GM18505 (cell line): ENCODE data around the gene YES1.
A peak's percentile ranks its signal among the peaks of the same experiment; 100 is the strongest.

Source experiments
- ATAC-seq: cut with Tn5 transposase; IDR thresholded peaks from one replicate; pipeline ENCODE4 v1.9.1; 2021; ENCODE audit not compliant: unreplicated experiment
- POLR2A ChIP-seq: IDR thresholded peaks from 4 replicates; pipeline ENCODE4 v1.6.1; 2011; ENCODE audit warnings: borderline replicate concordance; ENCODE audit not compliant: insufficient read depth, insufficient read length; ENCODE audit errors: extremely low read depth

The YES1 gene

GRCh38 chr18:834082-834720 lies 22.2 kb upstream of the YES1 start:
- TF ChIP-seq POLR2A = no peak
- ATAC-seq = no peak

DNA sequence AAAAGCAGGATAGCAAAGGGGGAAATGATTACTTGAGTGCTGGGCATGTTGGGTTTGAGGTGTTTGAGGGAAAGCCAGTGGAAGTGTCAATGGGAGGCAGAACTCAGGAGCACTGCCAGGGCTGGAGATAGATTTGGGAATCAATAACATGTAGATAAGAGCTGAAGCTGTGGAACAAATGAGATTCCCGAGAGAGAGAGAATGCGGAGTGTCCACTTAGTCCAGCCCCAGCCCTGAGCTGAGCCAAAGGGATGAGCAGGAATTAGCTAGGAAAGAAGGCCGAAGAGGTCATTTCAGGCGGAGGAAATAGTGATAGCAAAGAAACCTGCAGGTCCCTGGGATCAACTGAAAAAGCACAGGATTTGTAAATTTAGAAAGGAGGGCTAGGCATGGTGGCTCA lies 21.2 kb upstream of the YES1 start:
- ATAC-seq = no peak
- TF ChIP-seq POLR2A = no peak

DNA sequence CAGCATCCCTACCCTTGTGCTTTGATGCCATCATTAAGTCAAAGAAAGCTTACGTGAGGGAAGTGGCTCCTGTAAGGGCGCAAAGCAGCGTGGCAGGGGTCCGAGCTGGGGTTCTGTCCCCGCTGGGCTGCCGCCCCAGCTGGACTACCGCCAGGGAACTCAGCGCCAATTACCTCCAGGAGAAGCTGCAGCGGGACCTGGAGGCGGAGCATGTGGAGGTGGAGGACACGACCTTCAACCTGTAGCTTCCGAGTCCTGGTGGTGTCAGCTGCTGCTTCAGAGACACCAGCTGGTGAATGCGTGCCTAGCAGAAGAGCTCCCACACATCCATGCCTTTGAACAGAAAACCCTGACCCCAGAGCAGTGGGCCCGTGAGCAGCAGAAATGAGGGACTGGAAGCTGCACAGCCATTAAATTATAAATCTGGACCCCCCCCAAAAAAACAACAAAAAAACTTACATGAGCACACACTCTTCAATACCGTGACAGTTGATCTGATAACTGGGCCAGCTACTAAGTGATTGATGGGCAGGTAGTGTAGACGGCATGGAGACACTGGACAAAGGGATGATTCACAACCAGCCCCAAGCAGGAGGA lies 20.1 kb upstream of the YES1 start:
- no peak for ATAC-seq
- TF ChIP-seq POLR2A = no peak

- peak; percentile 71 for ATAC-seq
- TF ChIP-seq POLR2A = no peak
Observed at GRCh38 chr18:830315-830901, 18.4 kb upstream of the YES1 start.

- TF ChIP-seq POLR2A = no peak
- ATAC-seq = no peak
Observed at GRCh38 chr18:829432-829831, 17.4 kb upstream of the YES1 start.

DNA sequence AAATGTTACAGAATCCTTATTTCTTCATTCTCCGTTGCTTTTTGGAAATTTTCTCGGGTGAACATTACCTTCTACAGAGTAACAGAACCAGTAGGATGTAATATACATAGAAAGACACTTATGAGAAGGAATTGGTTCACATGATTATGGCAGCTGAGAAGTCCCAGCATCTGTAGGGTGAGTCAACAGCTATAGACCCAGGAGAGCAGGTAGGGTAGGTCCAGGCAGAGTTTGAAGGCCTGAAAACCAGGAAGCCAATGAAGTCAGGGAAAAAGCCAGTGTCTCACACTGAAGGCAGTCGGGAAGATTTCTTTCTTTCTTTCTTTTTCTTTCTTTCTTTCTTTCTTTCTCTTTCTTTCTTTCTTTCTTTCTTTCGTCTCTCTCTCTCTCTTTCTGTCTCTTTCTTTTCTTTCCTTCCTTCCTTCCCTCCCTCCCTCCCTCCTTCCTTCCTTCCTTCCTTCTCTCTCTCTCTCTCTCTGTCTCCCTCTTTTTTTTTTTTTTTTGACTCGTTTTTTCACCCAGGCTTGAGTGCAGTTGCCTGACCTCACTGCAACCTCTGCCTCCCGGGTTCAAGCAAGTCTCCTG lies 15.1 kb upstream of the YES1 start:
- ATAC-seq = no peak
- no peak for TF ChIP-seq POLR2A

GRCh38 chr18:825891-826585 lies 14.0 kb upstream of the YES1 start:
- TF ChIP-seq POLR2A = no peak
- ATAC-seq = no peak

DNA sequence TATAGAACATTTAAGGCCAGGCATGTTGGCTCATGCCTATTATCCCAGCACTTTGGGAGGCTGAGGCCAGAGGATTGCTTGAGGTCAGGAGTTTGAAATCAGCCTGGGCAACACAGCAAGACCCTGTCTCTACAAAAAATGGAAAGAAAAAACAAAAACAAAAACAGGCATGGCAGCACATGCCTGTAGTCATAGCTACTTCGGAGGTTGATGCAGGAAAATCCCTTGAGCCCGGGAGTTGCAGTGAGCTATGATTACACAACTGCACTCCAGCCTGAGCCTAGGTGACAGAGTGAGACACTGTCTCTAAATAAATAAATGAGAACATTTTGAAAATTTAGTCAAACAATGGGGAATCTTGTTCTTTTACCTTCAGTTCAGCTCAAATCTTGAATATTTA lies 12.1 kb upstream of the YES1 start:
- ATAC-seq = no peak

GRCh38 chr18:820591-821165 lies 8.6 kb upstream of the YES1 start:
- ATAC-seq = no peak
- TF ChIP-seq POLR2A = no peak

More for the DNA sequence above, 12.1 kb upstream of the YES1 start:
- TF ChIP-seq POLR2A = no peak

GRCh38 chr18:816869-817268 lies 4.8 kb upstream of the YES1 start:
- no peak for TF ChIP-seq POLR2A
- no peak for ATAC-seq

- no peak for ATAC-seq
- no peak for TF ChIP-seq POLR2A
Observed at GRCh38 chr18:816088-816653, 4.1 kb upstream of the YES1 start.

GRCh38 chr18:815353-815752 lies 3.3 kb upstream of the YES1 start:
- no peak for ATAC-seq
- no peak for TF ChIP-seq POLR2A
